HepG2 (cell line): ENCODE results near the gene MFSD8. TPM values are rescaled to one million over a fixed set of nuclear protein-coding genes. Genes with fewer than 3 reads are reported as not detected.

Experiments used
- ARHGAP35 ChIP-seq: sonication (generic); formaldehyde crosslinking; IDR thresholded peaks from 2 replicates; pipeline ENCODE4 v1.9.0; 2022; ENCODE audit warnings: mild to moderate bottlenecking, inconsistent platforms, moderate library complexity, missing genetic modification reagents, borderline replicate concordance
- FOXK2 ChIP-seq: fragments of 450-650 bp; IDR thresholded peaks from 2 replicates; pipeline ENCODE4 v1.6.1; 2016
- FOXP1 ChIP-seq, 2 experiments: fragments of 450-650 bp in 1 of 2; IDR thresholded peaks; 2 replicates each; pipeline ENCODE4 v1.6.1; 2017 to 2018; ENCODE audit warnings: antibody characterized with exemption in 1 of 2
- HNRNPH1 ChIP-seq: fragments of 200-400 bp; formaldehyde crosslinking; optimal IDR thresholded peaks from 2 replicates; pipeline ENCODE3; 2017; ENCODE audit warnings: mild to moderate bottlenecking, low read depth, low read length
- MED13 ChIP-seq: sonication (generic); formaldehyde crosslinking; IDR thresholded peaks from 2 replicates; pipeline ENCODE4 v1.5.0; 2020; ENCODE audit warnings: missing genetic modification reagents
- NFE2L2 ChIP-seq: fragments of 150-350 bp; IDR thresholded peaks from 2 replicates; pipeline ENCODE4 v1.6.1; 2014; ENCODE audit warnings: low read length
- REPIN1 ChIP-seq: sonication (generic); formaldehyde crosslinking; IDR thresholded peaks from 2 replicates; pipeline ENCODE4 v1.8.0; 2022; ENCODE audit warnings: missing genetic modification reagents, low read depth, mild to moderate bottlenecking, borderline replicate concordance
- RFX3 ChIP-seq: IDR thresholded peaks from 2 replicates; pipeline ENCODE4 v1.6.1; 2016; ENCODE audit warnings: missing biosample characterization, missing genetic modification reagents
- RNF219 ChIP-seq: sonication (generic); formaldehyde crosslinking; IDR thresholded peaks from 2 replicates; pipeline ENCODE4 v1.5.0; 2020; ENCODE audit warnings: mild to moderate bottlenecking, missing genetic modification reagents
- TEF ChIP-seq: sonication (generic); formaldehyde crosslinking; IDR thresholded peaks from 2 replicates; pipeline ENCODE4 v1.5.0; 2020; ENCODE audit warnings: missing genetic modification reagents
- ZFX ChIP-seq: sonication (generic); formaldehyde crosslinking; IDR thresholded peaks from 2 replicates; pipeline ENCODE4 v1.4.0; 2020; ENCODE audit warnings: mild to moderate bottlenecking, low read depth, missing genetic modification reagents, moderate library complexity
- ZNF235 ChIP-seq: sonication (generic); formaldehyde crosslinking; IDR thresholded peaks from 2 replicates; pipeline ENCODE4 v1.8.1; 2023; ENCODE audit warnings: mild to moderate bottlenecking, missing genetic modification reagents, borderline replicate concordance
- ZNF414 ChIP-seq: sonication (generic); formaldehyde crosslinking; IDR thresholded peaks from 2 replicates; pipeline ENCODE4 v1.5.0; 2020; ENCODE audit warnings: missing genetic modification reagents
- ZNF614 ChIP-seq: IDR thresholded peaks from 2 replicates; pipeline ENCODE4 v1.6.1; 2018; ENCODE audit warnings: missing biosample characterization, missing genetic modification reagents, inconsistent platforms, borderline replicate concordance
- polyA plus RNA-seq, 8 experiments: library from polyadenylated mRNA; depleted of rRNA in 3 of 8; stranded (reverse) in 7 of 8; unstranded in 1 of 8; fragments of >200 nt; fragmentation: Illumina TruSeq in 4 of 8; extraction: Trizol in 4 of 8; gene quantifications; 2 replicates each; pipeline versions ENCODE4 v1.2.1 to v1.2.3, GENCODE V29; 2011 to 2016; ENCODE audit warnings: low read depth in 4 of 8, missing spikeins in 1 of 8, mixed read lengths in 1 of 8; ENCODE audit not compliant: insufficient read depth in 1 of 8
- total RNA-seq, 5 experiments: library from RNA; depleted of rRNA; stranded (reverse); fragments of >200 nt; fragmentation: Illumina TruSeq; extraction: Trizol; gene quantifications; 2 replicates each; pipeline ENCODE4 v1.2.3, GENCODE V29; 2016; ENCODE audit warnings: low read depth in 1 of 5
- TF ChIP-seq, protein P1 (sequence below): sonication (generic); formaldehyde crosslinking; IDR thresholded peaks from 2 replicates; pipeline ENCODE4 v1.4.0; 2020; ENCODE audit warnings: missing genetic modification reagents, borderline replicate concordance
- TF ChIP-seq, protein P2 (sequence below): sonication (generic); formaldehyde crosslinking; IDR thresholded peaks from 2 replicates; pipeline ENCODE4 v1.5.0; 2020; ENCODE audit warnings: missing genetic modification reagents, mild to moderate bottlenecking, borderline replicate concordance
- TF ChIP-seq, protein P3 (sequence below): sonication (generic); formaldehyde crosslinking; IDR thresholded peaks from 2 replicates; pipeline ENCODE4 v1.4.0; 2020; ENCODE audit warnings: missing genetic modification reagents, mild to moderate bottlenecking, borderline replicate concordance

MFSD8 gene
- total and polyA plus RNA-seq, 2 of the 13 experiments (the other 11 are each of a cell fraction or from before 2014, with no cell fraction given) = 24.8 to 25.5 TPM

- TF ChIP-seq, protein P1, sequence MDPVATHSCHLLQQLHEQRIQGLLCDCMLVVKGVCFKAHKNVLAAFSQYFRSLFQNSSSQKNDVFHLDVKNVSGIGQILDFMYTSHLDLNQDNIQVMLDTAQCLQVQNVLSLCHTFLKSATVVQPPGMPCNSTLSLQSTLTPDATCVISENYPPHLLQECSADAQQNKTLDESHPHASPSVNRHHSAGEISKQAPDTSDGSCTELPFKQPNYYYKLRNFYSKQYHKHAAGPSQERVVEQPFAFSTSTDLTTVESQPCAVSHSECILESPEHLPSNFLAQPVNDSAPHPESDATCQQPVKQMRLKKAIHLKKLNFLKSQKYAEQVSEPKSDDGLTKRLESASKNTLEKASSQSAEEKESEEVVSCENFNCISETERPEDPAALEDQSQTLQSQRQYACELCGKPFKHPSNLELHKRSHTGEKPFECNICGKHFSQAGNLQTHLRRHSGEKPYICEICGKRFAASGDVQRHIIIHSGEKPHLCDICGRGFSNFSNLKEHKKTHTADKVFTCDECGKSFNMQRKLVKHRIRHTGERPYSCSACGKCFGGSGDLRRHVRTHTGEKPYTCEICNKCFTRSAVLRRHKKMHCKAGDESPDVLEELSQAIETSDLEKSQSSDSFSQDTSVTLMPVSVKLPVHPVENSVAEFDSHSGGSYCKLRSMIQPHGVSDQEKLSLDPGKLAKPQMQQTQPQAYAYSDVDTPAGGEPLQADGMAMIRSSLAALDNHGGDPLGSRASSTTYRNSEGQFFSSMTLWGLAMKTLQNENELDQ (CRISPR knock-in tag) = peak; percentile 64; the same call in 1 of the 2 replicates
- TF ChIP-seq, protein P2, sequence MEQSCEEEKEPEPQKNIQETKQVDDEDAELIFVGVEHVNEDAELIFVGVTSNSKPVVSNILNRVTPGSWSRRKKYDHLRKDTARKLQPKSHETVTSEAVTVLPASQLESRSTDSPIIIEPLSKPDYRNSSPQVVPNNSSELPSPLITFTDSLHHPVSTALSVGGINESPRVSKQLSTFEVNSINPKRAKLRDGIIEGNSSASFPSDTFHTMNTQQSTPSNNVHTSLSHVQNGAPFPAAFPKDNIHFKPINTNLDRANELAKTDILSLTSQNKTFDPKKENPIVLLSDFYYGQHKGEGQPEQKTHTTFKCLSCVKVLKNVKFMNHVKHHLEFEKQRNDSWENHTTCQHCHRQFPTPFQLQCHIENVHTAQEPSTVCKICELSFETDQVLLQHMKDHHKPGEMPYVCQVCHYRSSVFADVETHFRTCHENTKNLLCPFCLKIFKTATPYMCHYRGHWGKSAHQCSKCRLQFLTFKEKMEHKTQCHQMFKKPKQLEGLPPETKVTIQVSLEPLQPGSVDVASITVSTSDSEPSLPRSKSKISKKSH (CRISPR knock-in tag) = no peak
- no peak for TF ChIP-seq FOXK2
- TF ChIP-seq ZNF414 = peak; percentile 85
- no peak for TF ChIP-seq NFE2L2
- peak; percentile 74; the same call in 1 of the 2 replicates for TF ChIP-seq ZNF614
- TF ChIP-seq MED13 (CRISPR knock-in tag) = 0 out of 2 replicates have a peak, but pooled peaks have one; percentile 31
- TF ChIP-seq RFX3 = no peak
- peak; percentile 70; the same call in 1 of the 2 replicates for TF ChIP-seq TEF (CRISPR knock-in tag)
- TF ChIP-seq RNF219 (CRISPR knock-in tag) = no peak
- peak; percentile 77; the same call in 1 of the 2 replicates for TF ChIP-seq REPIN1 (CRISPR knock-in tag)
- TF ChIP-seq HNRNPH1 = no peak
- no peak; the same call in 1 of the 2 replicates for TF ChIP-seq ZNF235 (CRISPR knock-in tag)
- TF ChIP-seq, protein P3, sequence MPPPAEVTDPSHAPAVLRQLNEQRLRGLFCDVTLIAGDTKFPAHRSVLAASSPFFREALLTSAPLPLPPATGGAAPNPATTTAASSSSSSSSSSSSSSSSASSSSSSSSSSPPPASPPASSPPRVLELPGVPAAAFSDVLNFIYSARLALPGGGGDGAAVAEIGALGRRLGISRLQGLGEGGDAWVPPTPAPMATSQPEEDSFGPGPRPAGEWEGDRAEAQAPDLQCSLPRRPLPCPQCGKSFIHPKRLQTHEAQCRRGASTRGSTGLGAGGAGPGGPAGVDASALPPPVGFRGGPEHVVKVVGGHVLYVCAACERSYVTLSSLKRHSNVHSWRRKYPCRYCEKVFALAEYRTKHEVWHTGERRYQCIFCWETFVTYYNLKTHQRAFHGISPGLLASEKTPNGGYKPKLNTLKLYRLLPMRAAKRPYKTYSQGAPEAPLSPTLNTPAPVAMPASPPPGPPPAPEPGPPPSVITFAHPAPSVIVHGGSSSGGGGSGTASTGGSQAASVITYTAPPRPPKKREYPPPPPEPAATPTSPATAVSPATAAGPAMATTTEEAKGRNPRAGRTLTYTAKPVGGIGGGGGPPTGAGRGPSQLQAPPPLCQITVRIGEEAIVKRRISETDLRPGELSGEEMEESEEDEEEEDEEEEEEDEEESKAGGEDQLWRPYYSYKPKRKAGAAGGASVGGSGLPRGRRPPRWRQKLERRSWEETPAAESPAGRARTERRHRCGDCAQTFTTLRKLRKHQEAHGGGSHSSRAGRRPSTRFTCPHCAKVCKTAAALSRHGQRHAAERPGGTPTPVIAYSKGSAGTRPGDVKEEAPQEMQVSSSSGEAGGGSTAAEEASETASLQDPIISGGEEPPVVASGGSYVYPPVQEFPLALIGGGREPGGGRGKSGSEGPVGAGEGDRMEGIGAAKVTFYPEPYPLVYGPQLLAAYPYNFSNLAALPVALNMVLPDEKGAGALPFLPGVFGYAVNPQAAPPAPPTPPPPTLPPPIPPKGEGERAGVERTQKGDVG (CRISPR knock-in tag) = no peak; the same call in 1 of the 2 replicates
- no peak for TF ChIP-seq ARHGAP35 (CRISPR knock-in tag)
- no peak for TF ChIP-seq FOXP1 (IDR thresholded peaks at IDR 0.05)
- no peak for TF ChIP-seq FOXP1 (CRISPR knock-in tag; IDR thresholded peaks at IDR 0.05)
- TF ChIP-seq ZFX = peak; percentile 95
These were observed 84.0 kb downstream of the MFSD8 start, which contains the start of gene PLK4 (continued) for GRCh38 chr4:127880763-127881562.
